Measurements from ENCODE around the gene ACOT4. TPM values are rescaled to one million over a fixed set of nuclear protein-coding genes. Genes with fewer than 3 reads are reported as not detected.
"Not testable (repeated sequence)": the region's sequence is repeated elsewhere in the genome, so short reads cannot be mapped to it uniquely, and the experiment has no call there.

Gene ACOT4
- polyA plus RNA-seq, 1 experiment, result 0.45 TPM

DNA sequence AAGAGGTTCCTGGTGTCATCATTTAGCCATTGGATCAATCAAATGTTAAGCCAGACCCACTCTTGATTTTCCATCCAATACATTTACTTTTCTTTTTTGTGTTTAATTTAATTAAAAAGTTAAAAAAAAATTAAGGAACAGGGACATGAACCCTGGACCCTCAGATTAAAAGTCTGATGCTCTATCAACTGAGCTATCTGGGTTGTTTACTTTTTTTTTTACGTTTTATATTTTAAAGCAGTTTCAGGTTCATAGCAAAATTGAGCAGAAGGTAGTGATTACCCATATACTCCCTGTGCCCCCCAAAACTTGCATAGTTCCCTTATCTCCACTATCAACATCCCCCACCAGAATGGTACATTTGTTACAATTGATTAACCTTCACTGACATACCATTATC is 3.0 kb upstream of the ACOT4 start:
- Histone ChIP-seq H3K27ac (ENCODE audit: low read depth, low read length) (no peak overlapping the region), H3K9me3 (ENCODE audit: control insufficient read depth, insufficient read depth, low read length) (peaks cover 6% of the 10 kb centered on the region; the same call in 1 of the 2 replicates), H3K4me3 (ENCODE audit: low read depth, low read length) (no peak overlapping the region), H3K27me3 (ENCODE audit: control insufficient read depth, insufficient read depth, low read length) (no peaks in the 10 kb centered on the region)
- ChIA-PET POLR2A (no interaction called here), CTCF (no interaction called here)
- TF ChIP-seq, protein P1, sequence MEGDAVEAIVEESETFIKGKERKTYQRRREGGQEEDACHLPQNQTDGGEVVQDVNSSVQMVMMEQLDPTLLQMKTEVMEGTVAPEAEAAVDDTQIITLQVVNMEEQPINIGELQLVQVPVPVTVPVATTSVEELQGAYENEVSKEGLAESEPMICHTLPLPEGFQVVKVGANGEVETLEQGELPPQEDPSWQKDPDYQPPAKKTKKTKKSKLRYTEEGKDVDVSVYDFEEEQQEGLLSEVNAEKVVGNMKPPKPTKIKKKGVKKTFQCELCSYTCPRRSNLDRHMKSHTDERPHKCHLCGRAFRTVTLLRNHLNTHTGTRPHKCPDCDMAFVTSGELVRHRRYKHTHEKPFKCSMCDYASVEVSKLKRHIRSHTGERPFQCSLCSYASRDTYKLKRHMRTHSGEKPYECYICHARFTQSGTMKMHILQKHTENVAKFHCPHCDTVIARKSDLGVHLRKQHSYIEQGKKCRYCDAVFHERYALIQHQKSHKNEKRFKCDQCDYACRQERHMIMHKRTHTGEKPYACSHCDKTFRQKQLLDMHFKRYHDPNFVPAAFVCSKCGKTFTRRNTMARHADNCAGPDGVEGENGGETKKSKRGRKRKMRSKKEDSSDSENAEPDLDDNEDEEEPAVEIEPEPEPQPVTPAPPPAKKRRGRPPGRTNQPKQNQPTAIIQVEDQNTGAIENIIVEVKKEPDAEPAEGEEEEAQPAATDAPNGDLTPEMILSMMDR (IDR thresholded peaks at IDR 0.05; ENCODE audit: low read depth, low read length), result no peak
- no peak for DNase-seq (ENCODE audit: low read depth, low spot score)

DNA sequence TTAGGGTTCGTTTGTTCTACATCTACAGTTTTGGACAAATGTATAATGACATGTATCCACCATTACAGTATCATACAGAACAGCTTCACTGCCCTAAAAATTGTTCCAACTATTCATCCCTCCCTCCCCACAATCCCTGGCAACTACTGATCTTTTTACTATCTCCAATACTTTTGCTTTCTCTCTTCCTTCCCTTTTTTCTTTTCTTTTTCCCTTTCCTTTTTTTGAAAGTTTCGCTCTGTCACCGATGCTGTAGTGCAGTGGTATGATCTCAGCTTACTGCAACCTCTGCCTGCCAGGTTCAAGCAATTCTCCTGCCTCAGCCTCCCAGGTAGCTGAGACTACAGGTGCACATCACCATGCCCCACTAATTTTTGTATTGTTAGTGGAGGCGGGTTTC is 2.6 kb upstream of the ACOT4 start:
- POLR2A ChIA-PET, result no interaction called here
- Histone ChIP-seq H3K9me3 (ENCODE audit: control insufficient read depth, insufficient read depth, low read length) (peaks cover 6% of the 10 kb centered on the region; the same call in 1 of the 2 replicates), H3K27ac (ENCODE audit: low read depth, low read length) (no peak overlapping the region), H3K4me3 (ENCODE audit: low read depth, low read length) (no peak overlapping the region), H3K27me3 (ENCODE audit: control insufficient read depth, insufficient read depth, low read length) (no peaks in the 10 kb centered on the region)
- no peak for DNase-seq (ENCODE audit: low read depth, low spot score)
- CTCF ChIA-PET, result no interaction called here
- TF ChIP-seq, protein P1 (IDR thresholded peaks at IDR 0.05; ENCODE audit: low read depth, low read length), result no peak

DNA sequence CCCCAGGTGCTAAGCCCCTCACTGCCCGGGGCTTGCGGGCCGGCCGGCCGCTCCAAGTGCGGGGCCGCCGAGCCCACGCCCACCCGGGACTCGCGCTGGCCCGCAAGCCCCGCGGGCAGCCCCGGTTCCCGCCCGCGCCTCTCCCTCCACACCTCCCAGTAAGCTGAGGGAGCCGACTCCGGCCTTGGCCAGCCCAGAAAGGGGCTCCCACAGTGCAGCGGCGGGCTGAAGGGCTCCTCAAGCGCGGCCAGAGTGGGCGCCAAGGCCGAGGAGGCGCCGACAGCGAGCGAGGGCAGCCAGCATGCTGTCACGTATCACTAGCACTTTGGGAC is 1.0 kb upstream of the ACOT4 start:
- POLR2A ChIA-PET, result interaction anchor here (0.6 to 1.2 kb wide), 2 partner anchors 10 to 22 kb away, joined by 3 to 4 read pairs; partner anchors contain the start of gene ACOT2
- H3K27me3 ChIP-seq (ENCODE audit: control insufficient read depth, insufficient read depth, low read length); H3K4me3 ChIP-seq (ENCODE audit: low read depth, low read length); H3K27ac ChIP-seq (ENCODE audit: low read depth, low read length); H3K9me3 ChIP-seq (ENCODE audit: control insufficient read depth, insufficient read depth, low read length); DNase-seq (ENCODE audit: low read depth, low spot score): not testable (repeated sequence)
- CTCF ChIA-PET, result interaction anchor here (1.0 kb wide), 1 partner anchor 43 kb away, joined by 3 read pairs; no protein-coding TSS in a partner anchor

DNA sequence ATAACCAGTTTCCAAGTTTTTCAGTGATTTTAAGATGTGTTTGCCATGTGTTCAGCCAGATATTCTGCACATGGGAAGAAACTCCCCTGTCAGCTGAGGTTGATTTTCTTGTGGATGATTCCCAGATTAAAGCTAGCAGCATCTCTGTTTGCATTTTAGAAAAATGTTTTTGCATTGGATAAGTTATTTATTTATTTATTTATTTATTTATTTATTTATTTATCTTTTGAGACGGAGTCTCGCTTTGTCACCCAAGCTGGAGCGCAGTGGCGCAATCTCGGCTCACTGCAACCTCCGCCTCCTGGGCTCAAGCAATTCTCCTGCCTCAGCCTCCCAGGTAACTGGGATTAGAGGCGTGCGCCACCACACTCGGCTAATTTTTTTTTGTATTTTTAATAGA is 2.8 kb downstream of the ACOT4 start:
- POLR2A ChIA-PET, result no interaction called here
- CTCF ChIA-PET, result no interaction called here
- peaks cover 3% of the 10 kb centered on the region for H3K27me3 ChIP-seq (ENCODE audit: control insufficient read depth, insufficient read depth, low read length)
- no peak overlapping the region for H3K4me3 ChIP-seq (ENCODE audit: low read depth, low read length)
- H3K27ac ChIP-seq (ENCODE audit: low read depth, low read length), result no peak overlapping the region
- DNase-seq (ENCODE audit: low read depth, low spot score), result no peak
- TF ChIP-seq, protein P1 (IDR thresholded peaks at IDR 0.05; ENCODE audit: low read depth, low read length), result no peak
- H3K9me3 ChIP-seq (ENCODE audit: control insufficient read depth, insufficient read depth, low read length), result peaks cover 6% of the 10 kb centered on the region; the same call in 1 of the 2 replicates

DNA sequence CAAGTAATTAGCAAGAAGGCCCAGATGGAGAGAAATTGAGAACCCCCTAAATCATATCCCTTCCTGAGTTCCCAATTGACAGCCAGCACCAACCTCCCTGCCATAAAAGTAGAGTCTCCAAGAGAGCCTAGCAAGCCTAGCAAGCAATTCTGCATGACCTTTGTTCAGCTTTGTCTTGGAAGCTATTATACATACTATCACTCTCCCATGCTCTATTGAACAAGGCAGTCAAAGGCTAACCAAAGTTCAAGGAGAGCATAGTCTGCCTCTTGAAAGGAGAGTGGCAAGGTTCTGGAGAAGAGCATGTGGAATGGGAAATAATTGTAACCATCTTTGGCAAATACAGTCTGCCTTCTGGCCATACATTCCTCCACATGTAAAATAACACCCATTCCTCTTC is 7.8 kb downstream of the ACOT4 start:
- ChIA-PET CTCF (no interaction called here), POLR2A (no interaction called here)
- H3K9me3 ChIP-seq (ENCODE audit: control insufficient read depth, insufficient read depth, low read length), result peaks cover under 1% of the 10 kb centered on the region; the same call in 1 of the 2 replicates
- no peak for DNase-seq (ENCODE audit: low read depth, low spot score)
- H3K27me3 ChIP-seq (ENCODE audit: control insufficient read depth, insufficient read depth, low read length), result peaks cover 3% of the 10 kb centered on the region
- H3K4me3 ChIP-seq (ENCODE audit: low read depth, low read length), result no peak overlapping the region
- H3K27ac ChIP-seq (ENCODE audit: low read depth, low read length), result no peak overlapping the region
- TF ChIP-seq, protein P1 (IDR thresholded peaks at IDR 0.05; ENCODE audit: low read depth, low read length), result no peak

DNA sequence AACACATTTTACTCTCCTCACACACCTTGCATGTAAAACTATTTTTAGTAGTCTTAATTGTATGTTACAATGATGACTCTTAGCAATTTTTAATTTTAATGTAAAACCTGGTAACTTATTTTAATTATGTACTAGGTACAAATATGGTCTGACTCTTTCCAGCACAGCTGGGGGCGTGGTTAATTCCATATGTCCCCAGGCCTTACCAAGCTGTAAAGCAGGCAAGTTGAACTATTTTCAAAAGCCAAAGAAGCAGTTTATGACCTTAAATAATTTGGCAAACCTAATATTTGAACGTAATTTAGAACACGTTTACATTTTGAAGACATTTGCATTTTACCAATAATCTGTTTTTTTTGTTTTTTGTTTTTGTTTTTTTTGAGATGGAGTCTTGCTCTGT is 11.3 kb downstream of the ACOT4 start:
- TF ChIP-seq, protein P1 (IDR thresholded peaks at IDR 0.05; ENCODE audit: low read depth, low read length), result no peak
- Histone ChIP-seq H3K4me3 (ENCODE audit: low read depth, low read length) (no peak overlapping the region), H3K27me3 (ENCODE audit: control insufficient read depth, insufficient read depth, low read length) (peaks cover 3% of the 10 kb centered on the region), H3K27ac (ENCODE audit: low read depth, low read length) (no peak overlapping the region), H3K9me3 (ENCODE audit: control insufficient read depth, insufficient read depth, low read length) (peaks cover 3% of the 10 kb centered on the region; the same call in 1 of the 2 replicates)
- POLR2A ChIA-PET, result no interaction called here
- CTCF ChIA-PET, result no interaction called here
- no peak for DNase-seq (ENCODE audit: low read depth, low spot score)

All from AG04450 (cell line).